Activated CD4-positive, alpha-beta T cell treated with anti-CD3 and anti-CD28 coated beads for 1 hour (primary cell): Measurements from ENCODE around the gene COX19.
A peak's percentile ranks its signal among the peaks of the same experiment; 100 is the strongest.
"Not testable (repeated sequence)": the region's sequence is repeated elsewhere in the genome, so short reads cannot be mapped to it uniquely, and the experiment has no call there.

ENCODE experiments used
- DNase-seq: peaks from one replicate; pipeline ENCODE4 v3.0.0-alpha.2; 2020

Gene COX19

GRCh38 chr7:959271-959670 lies 16.1 kb downstream of the COX19 start:
- DNase-seq, result no peak

DNA sequence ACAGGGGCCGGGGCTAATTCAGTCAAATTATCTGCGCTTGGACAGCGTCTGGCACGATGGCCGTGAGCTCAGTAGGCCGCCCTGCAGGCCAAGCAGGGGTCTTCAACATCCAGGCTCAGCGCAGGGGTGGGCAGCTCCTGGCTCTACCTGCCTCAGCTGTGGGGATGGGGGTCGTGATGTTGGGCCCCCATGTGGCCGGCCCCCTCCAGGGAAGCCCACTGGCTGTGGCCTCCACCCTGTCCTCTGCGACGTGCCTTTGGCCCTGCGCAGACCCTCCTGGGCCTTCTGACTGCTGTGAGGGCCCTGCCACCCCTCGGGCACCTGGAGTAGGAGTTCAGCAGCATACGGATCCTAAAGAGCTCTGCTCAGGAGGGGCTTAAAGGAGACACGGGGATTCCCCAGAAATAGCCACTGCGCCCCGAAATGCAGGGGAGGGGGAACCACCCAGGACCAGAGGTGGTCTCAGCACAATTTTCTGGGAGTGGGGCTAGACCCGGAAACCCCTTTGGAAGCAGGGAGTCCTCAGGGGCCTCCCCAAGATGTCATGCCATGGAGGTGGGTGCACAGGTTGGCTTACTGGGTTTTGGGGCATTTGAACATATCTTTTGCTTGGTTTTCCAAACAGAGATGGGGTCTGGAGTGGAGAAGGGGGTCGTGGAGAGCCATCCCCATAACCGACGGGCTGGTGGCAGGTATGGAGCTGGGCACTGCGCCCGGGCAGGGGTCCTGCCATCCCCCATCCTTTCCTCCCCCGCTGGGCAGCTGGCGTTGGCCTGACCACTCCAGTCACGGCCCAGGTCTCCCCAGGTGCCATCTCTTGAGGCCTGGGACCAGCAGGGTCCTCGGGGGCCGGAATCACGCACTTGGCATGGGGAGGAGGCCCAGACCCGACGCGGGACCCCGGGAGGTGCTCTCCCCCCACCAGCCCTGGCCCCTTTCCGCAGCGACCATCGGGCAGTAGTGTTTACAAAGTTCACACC lies 16.8 kb downstream of the COX19 start:
- no peak for DNase-seq

- DNase-seq, result no peak
Observed at GRCh38 chr7:957418-958220, 17.7 kb downstream of the COX19 start.

DNA sequence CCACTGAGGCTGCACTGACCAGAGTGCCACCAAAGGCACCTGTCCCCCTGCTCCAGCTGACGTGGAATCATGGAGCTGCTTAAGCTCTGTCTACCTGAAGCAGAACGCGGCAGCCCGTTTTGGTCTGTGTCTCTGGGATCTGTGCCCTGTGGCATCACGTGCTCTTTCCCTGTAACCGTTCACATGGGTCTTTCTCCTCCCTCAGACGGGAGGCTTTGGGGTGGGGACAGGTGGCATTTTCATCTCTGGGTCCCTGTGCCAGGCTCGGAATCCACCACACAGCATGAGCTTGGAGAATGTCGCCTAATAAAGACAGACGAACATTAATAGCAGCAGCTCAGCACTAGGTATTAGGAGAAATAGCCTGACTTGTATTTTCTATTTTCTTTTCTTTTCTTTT lies 19.3 kb downstream of the COX19 start:
- no peak for DNase-seq

- DNase-seq, result peak; percentile 37
Observed at GRCh38 chr7:954330-955238, 20.8 kb downstream of the COX19 start, which contains the start of gene ADAP1. Gene ADAP1, minus strand, starts transcription at chr7:954680. Its CDS starts 203 bp downstream, at chr7:954477.

GRCh38 chr7:953547-954327 lies 21.6 kb downstream of the COX19 start:
- no peak for DNase-seq

GRCh38 chr7:952548-953441 lies 22.6 kb downstream of the COX19 start:
- DNase-seq, result no peak

DNA sequence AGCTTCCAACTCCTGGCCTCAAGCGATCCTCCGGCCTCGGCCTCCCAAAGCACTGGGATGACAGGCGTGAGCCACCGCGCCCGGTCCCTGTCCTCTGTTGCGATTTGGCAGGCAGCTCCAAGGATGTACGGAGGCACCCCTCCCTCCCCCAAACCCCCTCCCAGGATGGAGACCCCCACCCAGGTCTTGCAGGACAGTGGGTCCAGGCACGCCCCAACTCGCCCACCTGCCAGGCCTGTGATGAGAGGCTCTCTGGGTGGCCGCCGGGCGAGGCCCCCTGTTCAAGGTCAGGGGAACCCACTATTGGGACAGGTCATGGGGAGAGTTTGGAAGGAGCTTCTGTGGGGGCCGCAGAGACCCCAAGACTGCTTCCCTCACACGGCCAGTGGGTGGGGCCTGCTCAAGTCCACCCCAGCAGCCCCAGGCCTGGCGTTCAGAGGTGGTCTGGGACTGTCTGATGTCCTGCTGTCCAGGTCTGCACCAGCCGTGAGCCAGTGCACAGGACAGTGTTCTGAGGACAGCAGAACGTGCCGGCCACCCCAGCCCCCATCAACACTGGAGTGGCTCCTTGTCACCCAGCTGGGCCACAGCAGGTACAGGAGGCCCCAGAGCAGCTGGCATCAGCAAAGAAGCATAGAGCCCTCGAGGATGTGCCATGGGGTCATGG lies 23.3 kb downstream of the COX19 start:
- no peak for DNase-seq

- DNase-seq, result no peak
Observed at GRCh38 chr7:949021-949934, 26.1 kb downstream of the COX19 start.

DNA sequence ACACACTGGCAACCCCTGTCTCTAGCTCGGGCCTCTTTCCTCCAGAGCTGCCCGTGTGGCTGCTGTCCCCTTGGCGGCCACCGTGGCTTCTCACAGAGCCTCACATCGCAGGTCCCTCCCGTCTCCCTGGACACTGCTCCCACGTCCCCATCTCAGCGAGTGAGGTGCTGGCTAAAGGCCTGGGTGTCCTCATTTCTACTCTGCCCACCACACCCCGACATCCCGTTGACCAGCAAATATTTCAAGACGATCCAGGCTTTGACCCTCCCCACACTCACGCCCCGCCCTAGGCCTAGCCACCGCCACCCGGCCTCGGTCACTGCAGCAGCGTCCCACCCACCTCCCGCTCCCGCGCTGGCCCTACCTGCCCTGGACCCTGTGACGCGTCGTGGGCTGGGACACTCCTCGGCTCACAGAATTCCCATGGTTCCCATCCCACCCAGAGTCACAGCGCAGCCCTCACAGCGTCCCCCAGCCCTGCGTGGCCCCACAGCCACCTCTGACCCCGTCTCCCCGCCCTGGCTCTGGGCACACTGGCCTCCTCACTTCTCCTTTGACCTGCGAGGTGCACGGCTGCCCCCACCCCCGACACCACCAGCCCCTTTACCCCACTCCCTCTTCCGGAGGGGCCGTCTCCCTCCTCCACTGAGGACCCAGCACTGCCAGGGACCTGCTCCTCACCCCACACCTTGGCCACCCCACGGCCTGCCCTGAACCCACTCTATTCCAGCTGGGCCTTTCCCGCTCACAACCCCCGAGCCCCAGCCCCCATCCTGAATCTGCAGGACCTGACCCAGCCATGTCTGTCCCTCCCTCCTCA lies 27.7 kb downstream of the COX19 start:
- DNase-seq, result no peak

- no peak for DNase-seq
Observed at GRCh38 chr7:946256-946996, 28.9 kb downstream of the COX19 start.

DNA sequence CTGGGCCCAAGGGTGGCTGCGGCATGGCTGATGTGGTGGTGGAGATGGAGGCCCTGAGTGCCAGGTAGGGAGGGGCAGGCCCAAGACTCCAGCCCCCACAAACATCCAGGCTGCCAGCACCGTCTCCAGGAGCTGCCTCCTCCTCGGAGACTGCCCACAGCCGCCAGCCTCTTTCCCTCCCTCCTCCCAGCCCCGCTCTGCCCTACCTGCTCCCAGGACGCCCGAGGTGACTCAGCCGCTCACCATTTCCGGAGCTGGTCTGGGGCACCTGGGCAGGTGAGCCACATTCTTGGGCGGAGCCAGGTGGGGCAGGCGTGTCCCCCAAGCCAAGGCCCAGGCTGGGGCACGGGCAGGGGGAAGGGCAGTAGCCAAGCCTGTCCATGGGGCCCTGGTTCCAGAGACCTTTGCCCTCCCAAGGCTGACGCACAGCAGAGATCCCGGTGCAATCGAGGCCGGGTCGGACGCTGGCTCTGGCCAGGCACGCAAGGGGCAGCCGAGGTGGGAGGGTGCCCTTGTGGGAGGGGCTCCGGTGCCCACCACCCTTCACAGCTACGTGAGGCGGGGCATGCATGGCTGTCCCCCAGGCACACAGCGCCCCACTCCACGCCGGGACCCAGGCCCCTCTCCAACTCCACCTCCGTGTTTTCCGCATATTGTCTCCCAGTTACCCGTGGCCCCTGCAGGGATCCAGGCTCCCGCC lies 29.6 kb downstream of the COX19 start:
- no peak for DNase-seq

- DNase-seq, result no peak
Observed at GRCh38 chr7:945147-945555, 30.2 kb downstream of the COX19 start.

GRCh38 chr7:944744-945143 lies 30.6 kb downstream of the COX19 start:
- DNase-seq, result no peak

DNA sequence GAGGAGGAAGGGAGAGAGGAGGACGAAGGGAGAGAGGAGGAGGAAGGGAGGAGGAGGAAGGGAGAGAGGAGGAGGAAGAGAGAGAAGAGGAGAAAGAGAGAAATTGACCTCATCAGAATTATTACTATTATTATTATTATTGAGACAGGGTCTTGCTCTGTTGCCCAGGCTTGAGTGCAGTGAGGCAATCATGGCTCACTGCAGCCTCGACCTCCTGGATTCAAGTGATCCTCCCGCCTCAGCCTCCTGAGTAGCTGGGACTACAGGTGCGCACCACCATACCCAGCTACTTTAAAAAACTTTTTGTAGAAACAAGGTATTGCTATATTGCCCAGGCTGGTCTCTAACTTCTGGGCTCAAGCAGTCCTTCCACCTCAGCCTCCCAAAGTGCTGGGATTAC lies 31.6 kb downstream of the COX19 start:
- not testable (repeated sequence) for DNase-seq

DNA sequence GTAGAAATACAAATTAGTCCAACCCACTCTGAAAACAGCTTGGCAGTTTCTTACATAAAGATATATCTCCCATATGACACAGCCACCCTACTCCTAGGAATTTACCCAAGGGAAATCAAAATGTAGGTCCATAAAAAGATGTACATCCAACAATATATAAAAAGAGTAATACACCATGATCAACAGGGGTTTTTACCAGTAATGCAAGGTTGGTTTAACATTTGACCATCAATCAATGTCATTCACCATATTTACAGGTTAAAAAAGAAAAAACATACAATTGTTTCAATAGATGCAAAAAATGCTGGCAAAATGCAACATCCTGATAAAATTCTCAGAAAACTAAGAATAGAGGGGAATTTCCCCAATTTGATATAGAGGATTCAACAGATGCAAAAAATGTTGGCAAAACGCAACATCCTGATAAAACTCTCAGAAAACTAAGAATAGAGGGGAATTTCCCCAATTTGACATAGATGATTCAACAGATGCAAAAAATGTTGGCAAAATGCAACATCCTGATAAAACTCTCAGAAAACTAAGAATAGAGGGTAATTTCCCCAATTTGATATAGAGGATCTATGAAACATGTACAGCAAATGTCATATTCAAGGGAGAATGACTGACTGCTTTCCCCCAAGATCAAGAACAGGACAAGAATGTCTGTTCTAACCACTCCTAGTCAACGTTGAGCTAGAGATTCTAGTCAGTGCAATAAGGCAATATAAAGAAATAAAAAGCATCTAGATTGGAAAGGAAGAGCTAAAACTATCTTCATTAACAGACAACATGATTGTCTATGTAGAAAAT lies 34.5 kb downstream of the COX19 start:
- no peak for DNase-seq
